Head of caudate nucleus (tissue), 42 donors: ENCODE data around the gene EFTUD2.

Experiments used
- DNase-seq, 42 donors: peaks; one replicate each; pipeline versions ENCODE4 v3.0.0 to v3.0.0-alpha.2; 2020 to 2021; ENCODE audit warnings: mixed read lengths in 7 of 42
- intact Hi-C: fragments of 100-400 bp; cut with DNase I; formaldehyde crosslinking; loops from one replicate; pipeline ENCODE4 v1.15.0; 2022

The EFTUD2 gene

DNA sequence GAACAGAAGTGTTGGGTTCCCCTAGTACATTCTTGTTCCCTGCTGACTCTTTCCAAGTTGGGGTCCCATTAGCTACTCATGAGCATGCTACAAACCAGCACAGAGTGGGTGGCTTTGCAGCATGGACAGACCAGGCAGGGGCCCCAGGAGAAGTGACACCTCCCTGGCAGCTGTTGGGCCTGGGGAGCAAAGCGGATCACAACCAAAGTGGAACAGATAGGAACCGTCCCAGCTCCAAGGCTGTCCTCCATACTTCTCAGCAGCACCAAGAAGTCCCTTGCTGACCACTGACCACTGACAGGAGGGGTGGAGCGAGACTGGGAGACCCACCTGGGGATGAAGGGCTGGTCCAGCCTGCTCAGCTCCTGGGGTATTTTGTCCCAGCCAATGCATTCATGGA is 28.5 kb upstream of the EFTUD2 start:
- intact Hi-C loops = no loop called here
- DNase-seq = peak in 2 of 42 donors; percentile 0 to 10

GRCh38 chr17:44926821-44927525 is 27.7 kb upstream of the EFTUD2 start:
- intact Hi-C loops = no loop called here
- peak in 2 of 42 donors; percentile 0 to 1 for DNase-seq

DNA sequence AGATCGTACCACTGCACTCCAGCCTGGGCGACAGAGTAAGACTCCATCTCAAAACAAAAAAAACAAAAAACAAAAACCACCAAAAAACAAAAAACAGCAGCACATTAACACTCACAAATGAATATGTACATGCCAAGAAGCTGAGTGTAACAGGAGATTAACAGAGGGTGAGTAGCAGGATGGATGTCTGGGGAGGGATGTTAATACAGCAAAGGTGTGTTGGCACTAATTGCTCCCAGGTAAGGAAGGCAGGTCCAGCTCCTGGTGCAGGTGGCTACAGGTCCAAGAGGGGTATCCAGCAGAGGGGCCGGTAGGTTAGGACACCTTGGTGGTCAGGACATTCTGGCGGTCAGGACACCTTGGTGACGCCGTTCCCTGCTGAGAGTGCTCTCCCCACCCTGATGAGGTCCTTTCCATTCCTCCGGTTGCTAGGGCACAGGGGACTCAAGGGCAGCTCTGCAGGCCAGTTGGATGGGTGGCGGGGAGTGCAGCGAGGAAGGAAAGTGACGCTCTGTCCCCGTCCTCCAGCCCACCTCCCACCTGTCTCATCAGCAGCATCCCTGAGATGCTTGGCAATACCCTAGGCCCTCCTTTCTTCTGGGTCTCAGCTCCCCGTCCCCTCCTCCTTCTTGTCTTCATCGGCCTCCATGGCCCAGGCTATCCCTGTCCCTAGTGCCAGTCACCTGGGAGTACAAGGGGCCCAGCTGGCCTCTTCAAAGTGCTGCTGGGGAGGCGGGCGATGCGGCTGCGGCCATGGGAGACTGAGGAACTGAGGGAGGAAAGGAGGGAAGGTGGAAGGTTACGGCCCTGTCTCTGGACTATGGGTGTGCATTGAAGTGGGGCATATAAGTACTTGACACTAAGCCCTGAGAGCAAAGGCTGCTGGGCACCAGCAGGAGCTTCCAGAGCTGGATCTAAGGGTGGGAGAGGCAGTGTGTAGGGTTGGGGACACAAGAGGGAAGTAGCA is 26.8 kb upstream of the EFTUD2 start:
- DNase-seq = peak in 2 of 42 donors; percentile 8 to 14
- intact Hi-C loops = no loop called here

GRCh38 chr17:44924107-44924544 is 24.9 kb upstream of the EFTUD2 start:
- intact Hi-C loops = no loop called here
- peak in 2 of 42 donors; percentile 7 to 13 for DNase-seq

DNA sequence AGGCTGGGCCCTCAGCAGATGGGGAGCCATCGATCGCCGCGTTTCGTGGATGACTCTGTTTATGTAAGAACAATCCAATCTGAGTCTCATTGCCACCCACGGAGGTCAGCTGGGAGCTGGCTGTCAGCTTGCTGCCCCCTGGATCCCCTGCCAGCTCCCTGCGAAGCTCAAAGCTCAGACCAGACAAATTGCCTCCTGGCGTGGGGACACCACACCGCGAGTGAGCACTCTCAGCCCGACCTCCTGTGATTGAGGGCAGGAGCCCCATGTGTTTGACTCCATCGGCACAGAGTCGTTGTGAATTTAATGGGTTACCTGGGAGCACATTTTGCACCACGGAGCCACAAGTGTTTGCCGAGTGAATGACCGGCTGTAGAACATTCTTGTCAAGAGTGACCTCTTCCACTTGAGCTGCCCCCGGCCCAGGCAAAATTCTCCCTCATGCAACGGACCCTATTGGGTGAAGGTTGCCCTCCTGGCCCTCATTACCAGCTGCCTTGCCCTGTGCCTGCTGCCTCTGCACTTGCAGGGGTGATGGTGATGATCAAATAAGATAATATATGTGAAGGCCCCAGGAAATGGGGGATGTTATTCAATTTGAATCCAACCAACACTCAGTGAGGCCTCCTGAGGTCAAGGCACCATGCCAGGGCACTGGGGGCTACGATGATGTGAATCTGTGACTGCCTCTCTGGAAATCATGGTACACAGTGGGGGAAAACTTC is 23.7 kb upstream of the EFTUD2 start:
- peak in 7 of 42 donors; percentile 1 to 27 (median 8) for DNase-seq
- intact Hi-C loops = no loop called here

DNA sequence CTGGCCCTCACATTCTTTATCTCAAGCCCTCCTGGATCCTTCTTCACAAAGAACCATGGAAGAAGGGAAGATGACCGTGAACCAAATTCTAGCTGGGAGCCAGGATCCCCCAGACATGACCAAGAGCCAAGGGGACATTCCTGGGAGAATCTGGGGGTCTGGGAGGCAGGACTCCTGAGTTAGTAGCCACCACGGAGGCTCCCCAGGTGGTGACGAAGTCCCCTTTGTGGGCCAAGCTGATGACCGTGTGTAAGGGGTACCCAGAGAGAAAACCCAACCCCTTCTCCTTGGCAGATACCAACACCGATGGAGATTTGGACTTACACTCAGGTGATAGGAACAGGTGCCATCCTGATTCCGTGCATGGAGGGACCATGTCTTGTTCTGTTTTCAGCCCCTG is 22.9 kb upstream of the EFTUD2 start:
- intact Hi-C loops = no loop called here
- peak in 3 of 42 donors; percentile 2 to 7 (median 4) for DNase-seq

GRCh38 chr17:44921122-44921882 is 22.1 kb upstream of the EFTUD2 start:
- peak in 8 of 42 donors; percentile 3 to 41 (median 16) for DNase-seq
- intact Hi-C loops = no loop called here

GRCh38 chr17:44920565-44920940 is 21.3 kb upstream of the EFTUD2 start:
- DNase-seq = peak in 7 of 42 donors; percentile 3 to 27 (median 15)
- intact Hi-C loops = no loop called here

- intact Hi-C loops = loop anchor here (5.0 kb wide), 1 partner anchor 97 kb away; no protein-coding TSS in a partner anchor
- DNase-seq = peak; percentile 61 to 90 (median 78)
Measured at GRCh38 chr17:44919885-44920564, 20.8 kb upstream of the EFTUD2 start.

DNA sequence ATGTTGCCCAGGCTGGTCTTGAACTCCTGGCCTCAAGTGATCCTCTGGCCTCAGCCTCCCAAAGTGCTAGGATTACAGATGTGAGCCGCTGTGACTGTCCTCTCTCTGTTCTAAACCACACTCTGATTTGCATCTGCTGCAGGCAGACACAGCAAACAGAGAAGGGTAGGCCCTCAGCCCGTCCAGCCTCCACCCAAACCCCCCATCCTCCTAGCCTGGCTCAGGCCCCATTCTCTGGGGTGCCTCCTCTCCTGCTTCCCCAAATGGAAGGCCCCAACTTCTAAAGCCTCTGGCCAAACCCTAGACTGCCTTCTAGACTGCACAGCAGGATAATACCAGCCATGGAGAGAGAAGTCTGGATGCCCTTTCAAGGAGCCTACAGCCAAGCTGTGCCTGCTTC is 20.2 kb upstream of the EFTUD2 start:
- intact Hi-C loops = loop anchor here (5.0 kb wide), 1 partner anchor 98 kb away; no protein-coding TSS in a partner anchor
- peak in 4 of 42 donors; percentile 1 to 20 (median 4) for DNase-seq

GRCh38 chr17:44918006-44918405 is 18.8 kb upstream of the EFTUD2 start:
- intact Hi-C loops = loop anchor here (5.0 kb wide), 1 partner anchor 99 kb away; no protein-coding TSS in a partner anchor
- peak in 4 of 42 donors; percentile 1 to 29 (median 4) for DNase-seq

DNA sequence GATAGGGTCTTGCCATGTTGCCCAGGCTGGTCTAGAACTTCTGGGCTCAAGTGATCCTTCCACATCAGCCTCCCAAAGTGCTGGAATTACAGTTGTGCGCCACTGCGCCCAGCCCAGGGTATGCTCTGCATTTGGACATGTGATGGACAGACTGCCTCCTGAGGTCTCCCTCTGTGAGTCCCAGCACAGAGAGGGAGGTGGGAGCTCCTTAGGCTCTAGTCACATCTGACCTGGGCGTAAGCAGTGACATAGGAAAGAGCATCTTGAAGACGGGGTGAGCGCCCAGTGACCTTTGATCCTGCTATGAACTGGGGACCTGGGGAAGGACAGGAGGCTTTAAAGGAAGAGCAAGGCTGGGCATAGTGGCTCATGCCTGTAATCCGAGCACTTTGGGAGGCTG is 18.2 kb upstream of the EFTUD2 start:
- intact Hi-C loops = loop anchor here (5.0 kb wide), 1 partner anchor 100 kb away; no protein-coding TSS in a partner anchor
- DNase-seq = peak in 6 of 42 donors; percentile 8 to 13 (median 10)

DNA sequence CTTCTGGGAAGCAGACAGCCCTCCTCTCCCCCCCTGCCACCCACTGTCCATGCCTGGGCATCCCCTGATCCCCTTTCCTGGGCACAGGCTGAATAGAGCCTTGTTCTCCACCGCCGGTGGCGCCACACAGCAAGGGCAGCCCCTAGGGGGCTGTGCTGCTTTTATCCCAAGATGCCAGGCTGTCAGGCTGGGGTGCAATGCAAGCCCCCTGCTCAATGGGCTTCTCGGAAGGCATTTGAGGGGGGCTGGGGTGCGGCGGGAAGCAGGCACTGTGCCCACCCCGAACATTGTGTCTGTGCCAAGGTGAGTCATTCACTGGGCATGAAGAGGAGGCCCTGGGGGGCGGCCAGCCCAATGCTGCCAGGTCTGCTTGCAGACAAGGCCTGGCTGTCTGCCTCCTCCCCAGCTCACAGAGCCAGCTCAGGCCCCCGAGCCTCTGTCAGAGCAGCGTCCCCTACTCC is 17.6 kb upstream of the EFTUD2 start:
- DNase-seq = peak; percentile 46 to 93 (median 73)
- intact Hi-C loops = loop anchor here (5.0 kb wide), 1 partner anchor 100 kb away; no protein-coding TSS in a partner anchor

- DNase-seq = peak in 9 of 42 donors; percentile 10 to 77 (median 36)
- intact Hi-C loops = loop anchor here (5.0 kb wide), 1 partner anchor 101 kb away; no protein-coding TSS in a partner anchor
Measured at GRCh38 chr17:44915862-44916780, 16.9 kb upstream of the EFTUD2 start.

DNA sequence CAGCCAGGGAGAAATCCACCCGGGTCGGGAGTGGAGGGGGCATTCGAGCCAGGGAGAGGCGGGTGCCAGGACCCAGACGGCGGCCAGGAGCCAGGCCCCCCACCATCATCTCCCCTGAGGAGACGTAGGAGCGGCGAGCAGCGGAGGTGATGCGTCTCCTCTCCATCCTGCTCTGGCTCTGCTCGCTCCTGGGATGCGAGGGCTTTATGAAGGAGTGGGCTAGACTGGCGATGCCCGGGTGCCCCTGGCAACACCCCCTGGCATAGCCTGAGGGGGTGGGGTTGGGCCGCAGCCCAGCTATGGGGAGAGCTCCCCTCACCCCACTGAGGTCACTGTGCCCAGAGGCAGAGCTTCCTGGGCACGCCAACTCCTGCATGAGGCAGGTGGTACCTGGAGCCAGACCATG is 16.1 kb upstream of the EFTUD2 start, which contains the start of gene GFAP:
Gene GFAP (minus strand): TSS at position 180 of the 406 bp plus-strand sequence. CDS start 14 bp downstream, at position 166.
- intact Hi-C loops = loop anchor here (5.0 kb wide), 1 partner anchor 102 kb away; no protein-coding TSS in a partner anchor
- DNase-seq = peak in 34 of 42 donors; percentile 12 to 84 (median 58)
